ENCODE data around the gene APBB2.
"Not testable (repeated sequence)": the region's sequence is repeated elsewhere in the genome, so short reads cannot be mapped to it uniquely, and the experiment has no call there.

APBB2 gene

GRCh38 chr4:41060352-41061334 lies 153.7 kb downstream of the APBB2 start:
- no peak for DNase-seq (ENCODE audit: low spot score)

DNA sequence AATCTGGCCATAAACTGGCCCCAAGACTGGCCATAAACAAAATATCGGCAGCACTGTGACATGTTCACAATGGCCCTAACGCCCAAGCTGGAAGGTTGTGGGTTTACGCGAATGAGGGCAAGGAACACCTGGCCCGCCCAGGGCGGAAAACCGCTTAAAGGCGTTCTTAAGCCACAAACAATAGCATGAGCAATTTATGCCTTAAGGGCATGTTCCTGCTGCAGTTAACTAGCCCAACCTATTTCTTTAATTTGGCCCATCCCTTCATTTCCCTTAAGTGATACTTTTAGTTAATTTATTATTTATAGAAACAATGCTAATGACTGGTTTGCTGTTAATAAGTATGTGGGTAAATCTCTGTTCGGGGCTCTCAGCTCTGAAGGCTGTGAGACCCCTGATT lies 154.9 kb downstream of the APBB2 start:
- not testable (repeated sequence) for DNase-seq (ENCODE audit: low spot score)

DNA sequence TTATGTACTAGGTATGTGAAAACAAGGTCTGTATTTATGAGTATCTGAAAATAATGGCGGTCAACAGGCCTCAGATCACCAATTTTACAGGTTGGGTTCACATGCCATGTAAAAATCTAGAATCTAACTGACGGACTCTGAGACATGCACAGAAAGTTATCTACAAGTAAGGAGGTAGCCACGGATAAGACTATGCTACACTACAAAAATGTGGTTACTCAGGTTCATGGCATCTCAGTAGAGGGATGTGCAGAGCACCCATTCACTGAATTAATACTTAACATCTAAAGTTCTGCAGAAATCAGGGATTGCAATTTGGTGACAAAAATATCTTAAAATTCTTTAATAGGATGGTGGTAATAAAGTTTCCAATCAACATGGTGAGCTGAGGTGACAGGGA lies 155.9 kb downstream of the APBB2 start:
- DNase-seq (ENCODE audit: low spot score): no peak

- DNase-seq (ENCODE audit: low spot score): no peak
Observed at GRCh38 chr4:41057467-41057866, 156.9 kb downstream of the APBB2 start.

DNA sequence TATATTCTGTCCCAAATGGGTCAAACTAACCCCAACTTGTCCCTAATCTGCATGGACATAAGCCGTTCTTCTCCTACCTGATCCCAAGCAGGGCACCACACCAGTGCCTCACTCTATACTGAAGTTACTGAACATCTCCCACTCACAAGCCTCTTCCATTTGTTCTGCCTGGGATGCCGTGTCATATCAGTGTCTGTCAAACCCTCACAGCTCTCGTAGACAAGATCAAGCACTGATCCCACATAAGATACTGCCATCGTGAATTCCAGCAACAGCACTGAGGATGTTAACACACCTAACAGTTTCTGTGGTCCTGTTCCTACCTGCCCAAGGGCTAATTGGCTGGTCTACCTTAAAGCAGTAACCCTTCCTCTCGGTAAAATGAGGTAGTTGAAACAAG lies 162.1 kb downstream of the APBB2 start:
- DNase-seq (ENCODE audit: low spot score): no peak

GRCh38 chr4:41050880-41051775 lies 163.2 kb downstream of the APBB2 start:
- DNase-seq (ENCODE audit: low spot score): no peak

DNA sequence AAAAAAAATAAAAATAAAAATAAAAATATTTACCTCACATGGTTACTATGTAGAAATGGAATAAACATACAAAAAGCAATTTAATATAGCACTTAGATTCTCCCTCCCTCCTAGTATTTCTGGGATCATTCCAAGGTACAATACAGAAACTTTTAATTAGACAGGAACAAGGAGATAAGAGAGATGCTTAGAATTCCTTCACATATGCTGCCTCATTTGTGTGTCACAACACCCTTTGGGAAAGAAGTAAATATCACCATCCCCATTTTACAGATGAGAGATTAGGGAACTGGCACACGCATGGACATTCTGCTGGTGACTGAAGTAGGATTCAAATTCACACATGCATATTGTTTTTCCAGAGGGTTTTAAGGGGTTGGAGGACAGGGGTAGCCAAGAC lies 164.2 kb downstream of the APBB2 start:
- no peak for DNase-seq (ENCODE audit: low spot score)

DNA sequence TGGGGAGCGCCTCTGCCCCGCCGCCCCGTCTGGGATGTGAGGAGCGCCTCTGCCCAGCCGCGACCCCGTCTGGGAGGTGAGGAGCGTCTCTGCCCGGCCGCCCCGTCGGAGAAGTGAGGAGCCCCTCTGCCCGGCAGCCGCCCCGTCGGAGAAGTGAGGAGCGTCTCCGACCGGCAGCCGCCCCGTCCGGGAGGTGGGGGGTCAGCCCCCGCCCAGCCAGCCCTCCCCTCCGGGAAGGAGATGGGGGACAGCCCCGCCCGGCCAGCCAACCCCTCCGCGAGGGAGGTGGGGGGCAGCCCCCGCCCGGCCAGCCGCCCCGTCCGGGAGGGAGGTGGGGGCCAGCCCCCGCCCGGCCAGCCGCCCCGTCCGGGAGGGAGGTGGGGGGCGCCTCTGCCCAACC lies 165.2 kb downstream of the APBB2 start:
- not testable (repeated sequence) for DNase-seq (ENCODE audit: low spot score)

GRCh38 chr4:41044791-41045190 lies 169.6 kb downstream of the APBB2 start:
- DNase-seq (ENCODE audit: low spot score): no peak

DNA sequence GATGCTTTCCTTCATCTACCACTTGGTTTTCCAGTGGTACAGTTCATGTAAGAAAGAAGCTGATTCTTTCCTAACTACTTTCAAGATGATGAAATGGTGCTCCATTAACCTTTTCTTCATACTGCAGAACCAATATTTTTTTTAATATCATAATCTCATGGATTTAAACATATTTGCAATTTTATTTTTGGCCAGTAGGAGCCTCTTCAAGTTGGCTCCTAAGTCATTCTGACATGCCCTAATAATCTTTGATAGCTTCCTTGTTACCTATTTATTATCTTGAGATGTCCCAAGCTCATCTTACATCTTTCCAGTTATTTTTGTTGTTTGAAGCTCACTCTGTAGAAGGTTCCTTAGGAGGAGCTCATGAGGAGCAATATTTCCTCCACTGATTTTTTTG lies 170.2 kb downstream of the APBB2 start:
- DNase-seq (ENCODE audit: low spot score): no peak

- no peak for DNase-seq (ENCODE audit: low spot score)
Observed at GRCh38 chr4:41043465-41043864, 170.9 kb downstream of the APBB2 start.

GRCh38 chr4:41041551-41041950 lies 172.8 kb downstream of the APBB2 start:
- DNase-seq (ENCODE audit: low spot score): no peak

DNA sequence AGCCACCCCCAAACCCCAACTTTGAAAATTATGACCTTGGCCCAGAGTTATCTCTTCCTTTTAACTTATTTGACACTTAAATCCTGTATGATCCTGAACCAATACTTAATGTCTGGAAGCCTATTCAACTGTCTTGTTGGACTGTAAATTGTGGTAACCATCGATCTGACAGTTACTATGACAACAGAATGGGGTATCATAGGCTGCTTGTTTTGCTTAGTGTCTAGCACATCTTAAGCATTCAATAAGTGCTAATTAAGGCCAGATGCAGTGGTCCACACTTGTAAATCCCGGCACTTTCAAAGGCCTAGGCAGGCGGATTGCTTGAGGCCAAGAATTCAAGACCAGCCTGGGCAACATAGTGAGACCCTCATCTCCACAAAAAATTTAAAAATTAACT lies 175.0 kb downstream of the APBB2 start:
- DNase-seq (ENCODE audit: low spot score): no peak

GRCh38 chr4:41038304-41038703 lies 176.0 kb downstream of the APBB2 start:
- no peak for DNase-seq (ENCODE audit: low spot score)

DNA sequence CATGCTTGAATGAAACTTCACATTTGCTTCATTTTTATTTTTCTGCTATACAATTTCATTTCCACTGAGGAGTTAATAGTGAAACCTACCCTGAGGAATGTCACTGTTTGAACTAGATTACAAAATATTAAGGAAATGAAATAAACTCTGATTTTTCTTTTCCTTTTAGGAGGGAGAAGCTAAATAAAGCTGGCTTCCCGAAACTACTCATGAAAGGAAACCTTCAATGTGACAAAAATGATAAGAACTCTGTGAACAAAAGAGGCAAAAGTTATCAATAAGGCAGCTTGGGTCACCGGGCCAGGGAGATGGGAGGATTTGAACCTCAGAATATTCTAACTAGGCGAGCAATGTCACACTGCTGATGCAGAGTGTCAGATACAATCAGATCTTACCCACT lies 185.2 kb downstream of the APBB2 start:
- no peak for DNase-seq (ENCODE audit: low spot score)

- no peak for DNase-seq (ENCODE audit: low spot score)
Observed at GRCh38 chr4:41028392-41029076, 185.8 kb downstream of the APBB2 start.

- no peak for DNase-seq (ENCODE audit: low spot score)
Observed at GRCh38 chr4:41026971-41027370, 187.4 kb downstream of the APBB2 start.

DNA sequence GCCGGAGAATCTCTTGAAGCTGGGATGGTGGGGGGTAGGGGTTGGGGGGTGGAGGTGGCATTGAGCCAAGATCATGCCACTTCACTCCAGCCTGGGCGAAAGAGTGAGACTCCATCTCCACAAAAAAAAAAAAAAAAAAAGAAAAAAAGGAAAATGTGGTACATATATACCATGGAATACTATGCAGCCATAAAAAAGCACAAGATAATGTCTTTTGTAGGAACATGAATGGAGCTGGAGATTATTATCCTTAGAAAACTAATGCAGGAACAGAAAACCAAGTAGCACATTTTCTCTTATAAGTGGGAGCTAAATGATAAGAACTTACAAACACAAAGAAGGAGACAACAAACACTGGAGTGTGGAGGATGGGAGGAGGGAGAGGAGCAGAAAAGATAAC lies 188.5 kb downstream of the APBB2 start:
- DNase-seq (ENCODE audit: low spot score): no peak

DNA sequence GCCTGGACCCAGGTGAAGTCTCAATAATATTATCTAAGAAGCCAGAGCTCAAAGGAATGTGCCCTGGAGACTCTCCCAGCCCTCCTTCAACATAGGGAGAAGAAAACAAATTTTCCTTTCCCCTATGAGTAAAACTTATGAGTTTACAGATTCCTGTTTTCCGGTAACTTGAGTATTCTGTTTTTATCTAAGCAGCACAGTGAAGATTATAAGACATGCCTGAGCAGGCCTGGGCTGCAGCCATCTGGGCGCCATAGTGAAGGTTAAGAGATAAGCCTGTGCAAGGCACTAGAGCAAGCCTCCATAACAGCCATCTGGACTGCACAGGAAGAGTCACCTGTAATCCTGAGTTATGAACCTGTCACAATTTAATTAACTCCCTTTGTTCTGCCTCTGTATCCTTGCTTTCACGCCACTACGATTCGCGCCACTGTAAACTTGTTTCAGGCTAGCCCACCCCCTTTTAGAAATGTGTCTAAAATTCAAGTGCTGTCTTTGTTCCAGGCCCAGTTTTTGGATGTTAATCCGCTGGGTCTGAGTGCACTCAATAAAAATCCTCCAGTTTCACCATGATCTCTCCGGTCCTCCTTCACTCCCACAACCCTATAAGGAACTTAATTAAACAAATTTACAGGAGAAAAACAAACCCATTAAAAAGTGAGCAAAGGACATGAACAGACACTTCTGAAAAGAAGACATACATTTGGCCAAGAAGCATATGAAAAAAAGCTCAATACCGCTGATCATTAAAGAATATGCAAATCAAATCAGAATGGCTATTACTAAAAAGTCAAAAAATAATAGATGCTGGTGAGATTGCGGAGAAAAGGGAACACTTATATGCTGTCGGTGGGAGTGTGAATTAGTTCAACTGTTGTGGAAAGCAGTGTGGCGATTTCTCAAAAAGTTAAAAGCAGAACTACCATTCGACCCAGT lies 189.5 kb downstream of the APBB2 start:
- no peak for DNase-seq (ENCODE audit: low spot score)

DNA sequence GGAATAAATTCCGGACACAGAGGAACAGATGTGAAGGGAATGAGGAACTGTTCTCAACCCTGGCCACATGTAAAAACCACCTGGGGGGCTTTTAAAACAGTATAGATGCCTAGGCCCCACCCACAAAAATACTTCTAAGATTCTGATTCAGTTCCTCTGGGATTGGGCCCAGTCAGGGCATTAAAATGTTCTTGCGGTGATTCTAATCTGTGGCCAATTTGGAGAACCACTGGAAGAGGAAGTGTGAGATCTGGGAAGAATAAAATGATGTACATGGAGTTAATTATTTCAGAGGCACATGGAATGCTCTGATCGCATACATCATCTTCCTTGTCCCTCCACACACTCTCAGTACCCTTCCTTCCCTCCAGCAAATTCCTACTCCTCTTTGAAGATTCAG lies 192.2 kb downstream of the APBB2 start:
- no peak for DNase-seq (ENCODE audit: low spot score)

DNA sequence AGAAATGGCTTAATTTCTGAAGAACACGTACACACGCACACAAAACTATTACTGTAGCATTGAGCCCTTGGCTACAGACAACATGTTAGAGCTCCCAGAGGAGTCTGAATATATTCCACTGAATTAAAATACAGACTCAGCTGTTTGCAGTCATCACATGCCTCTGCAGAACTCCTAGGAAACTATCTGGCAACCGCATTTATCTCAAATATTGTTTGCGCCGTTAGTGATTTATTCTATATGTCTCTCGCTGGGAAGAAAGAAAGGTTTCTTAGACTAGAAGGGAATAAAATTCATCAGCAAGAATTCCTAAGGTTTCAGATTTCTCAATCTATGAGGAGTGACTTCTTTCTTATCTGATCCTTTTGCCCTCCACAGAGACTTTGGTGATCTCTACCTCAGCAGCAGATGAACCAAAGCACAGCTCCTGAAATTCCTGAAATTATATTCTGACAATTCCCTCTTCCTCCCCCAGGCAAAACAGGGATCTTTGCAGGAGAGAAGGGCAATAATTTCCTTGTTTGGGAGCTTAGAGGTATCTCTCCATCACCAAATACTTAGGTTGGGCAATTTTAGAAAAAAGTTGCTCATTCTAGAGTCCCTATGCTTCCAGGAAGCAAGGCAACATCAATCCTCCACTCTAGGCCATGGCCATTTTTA lies 199.2 kb downstream of the APBB2 start:
- DNase-seq (ENCODE audit: low spot score): no peak

Data from HuH-7.5 (cell line).